Cardiac muscle cell (in vitro differentiated cells and primary cell): ENCODE data around the gene PRR3. TPM values are rescaled to one million over a fixed set of nuclear protein-coding genes. Genes with fewer than 3 reads are reported as not detected.
"Not testable (repeated sequence)": the region's sequence is repeated elsewhere in the genome, so short reads cannot be mapped to it uniquely, and the experiment has no call there.

ENCODE experiments used
- DNase-seq, 2 donors: peaks; one replicate each; pipeline versions ENCODE4 v3.0.0 to v3.0.0-alpha.2; 2010 to 2017; ENCODE audit warnings: low read depth in 1 of 2, low spot score in 1 of 2
- H3K27ac ChIP-seq: fragments of 200-600 bp; sonication (generic); 2 replicates; pipeline ENCODE4 v1.5.1; 2016
- H3K27me3 ChIP-seq: fragments of 200-600 bp; sonication (generic); 2 replicates; pipeline ENCODE4 v1.6.0; 2016; ENCODE audit warnings: control low read depth
- H3K36me3 ChIP-seq: fragments of 200-600 bp; sonication (generic); 2 replicates; pipeline ENCODE4 v1.5.1; 2016; ENCODE audit warnings: control low read depth
- H3K4me1 ChIP-seq: fragments of 200-600 bp; sonication (generic); 2 replicates; pipeline ENCODE4 v1.8.1; 2017; ENCODE audit warnings: low read depth, mild to moderate bottlenecking, mixed run types
- H3K4me3 ChIP-seq: fragments of 200-600 bp; sonication (generic); 2 replicates; pipeline ENCODE4 v1.5.1; 2016; ENCODE audit warnings: mild to moderate bottlenecking
- H3K9me3 ChIP-seq: fragments of 200-600 bp; sonication (generic); 2 replicates; pipeline ENCODE4 v1.5.1; 2017; ENCODE audit warnings: low read depth, mild to moderate bottlenecking, control low read depth
- CTCF ChIP-seq: IDR thresholded peaks from 2 replicates; pipeline ENCODE4 v1.5.1; 2012; ENCODE audit warnings: low read depth, mild to moderate bottlenecking, low read length
- polyA plus RNA-seq: library from polyadenylated mRNA; unstranded; fragments of >200 nt; fragmentation: Nextera tagmentation; extraction: Ambion mirVana; gene quantifications from 2 replicates; pipeline ENCODE4 v1.2.1, GENCODE V29; 2016
- total RNA-seq: library from RNA; depleted of rRNA; stranded (reverse); fragments of >200 nt; gene quantifications from 2 replicates; pipeline ENCODE4 v1.2.3, GENCODE V29; 2016

The PRR3 gene
- total and polyA plus RNA-seq, 2 experiments from 2014 or later, result 11.8 to 14.7 TPM

GRCh38 chr6:30511169-30511546 is 45.9 kb upstream of the PRR3 start:
- Histone ChIP-seq H3K36me3 (no peaks in the 10 kb centered on the region), H3K27ac (no peak overlapping the region)
- no peak for DNase-seq

GRCh38 chr6:30513451-30513850 is 43.6 kb upstream of the PRR3 start:
- Histone ChIP-seq H3K36me3 (no peaks in the 10 kb centered on the region), H3K4me1 (no peaks in the 10 kb centered on the region), H3K9me3 (no peaks in the 10 kb centered on the region), H3K4me3 (no peak overlapping the region), H3K27ac (no peak overlapping the region), H3K27me3 (no peaks in the 10 kb centered on the region)
- DNase-seq, result no peak
- TF ChIP-seq CTCF, result no peak

More at GRCh38 chr6:30511169-30511546, 45.9 kb upstream of the PRR3 start:
- no peak overlapping the region for H3K4me3 ChIP-seq
- no peak for TF ChIP-seq CTCF
- no peaks in the 10 kb centered on the region for H3K27me3 ChIP-seq
- H3K9me3 ChIP-seq, result no peaks in the 10 kb centered on the region
- H3K4me1 ChIP-seq, result no peaks in the 10 kb centered on the region

DNA sequence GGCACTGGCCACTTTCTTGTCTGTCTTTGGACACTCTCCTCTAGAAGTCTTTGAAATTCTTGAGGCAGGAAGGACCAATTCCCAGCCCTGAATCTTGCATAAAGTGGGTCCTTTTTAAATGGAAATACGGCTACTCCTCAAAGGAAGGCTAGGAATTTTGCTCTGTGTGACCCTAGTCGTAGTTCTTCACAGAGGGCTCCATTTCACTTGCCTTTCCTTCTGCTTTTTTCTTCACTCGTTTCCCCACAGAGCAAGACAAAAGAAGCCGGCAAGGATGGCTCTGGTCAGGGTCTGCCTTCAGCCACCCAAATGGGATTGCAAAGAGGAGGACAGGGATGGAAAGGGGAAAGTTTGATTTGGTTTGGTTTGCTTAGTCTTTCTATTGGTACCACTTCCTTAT is 42.0 kb upstream of the PRR3 start:
- no peaks in the 10 kb centered on the region for H3K36me3 ChIP-seq
- DNase-seq, result no peak
- H3K4me3 ChIP-seq, result no peak overlapping the region
- H3K9me3 ChIP-seq, result no peaks in the 10 kb centered on the region
- no peaks in the 10 kb centered on the region for H3K27me3 ChIP-seq
- H3K27ac ChIP-seq, result no peak overlapping the region
- TF ChIP-seq CTCF, result no peak
- H3K4me1 ChIP-seq, result no peaks in the 10 kb centered on the region

GRCh38 chr6:30515944-30516753 is 40.9 kb upstream of the PRR3 start:
- Histone ChIP-seq H3K36me3 (no peaks in the 10 kb centered on the region), H3K4me3 (peak overlapping the region; percentile 38), H3K9me3 (no peaks in the 10 kb centered on the region), H3K27me3 (no peaks in the 10 kb centered on the region), H3K4me1 (no peaks in the 10 kb centered on the region), H3K27ac (no peak overlapping the region)
- DNase-seq, result peak; percentile 73 to 99
- no peak for TF ChIP-seq CTCF

DNA sequence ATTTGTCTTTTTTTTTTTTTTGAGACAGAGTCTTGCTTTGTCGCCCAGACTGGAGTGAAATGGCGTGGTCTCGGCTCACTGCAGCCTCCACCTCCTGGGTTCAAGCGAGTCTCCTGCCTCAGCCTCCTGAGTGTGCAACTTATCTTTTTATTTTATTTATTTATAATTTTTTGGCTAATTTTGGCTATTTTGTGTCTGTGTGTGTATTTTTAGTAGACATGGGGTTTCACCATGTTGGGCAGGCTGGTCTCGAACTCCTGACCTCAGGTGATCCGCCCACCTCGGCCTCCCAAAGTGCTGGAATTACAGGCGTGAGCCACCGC is 40.4 kb upstream of the PRR3 start:
- peak overlapping the region; percentile 38 for H3K4me3 ChIP-seq
- H3K36me3 ChIP-seq, H3K9me3 ChIP-seq, H3K27me3 ChIP-seq, DNase-seq, H3K4me1 ChIP-seq, H3K27ac ChIP-seq: not testable (repeated sequence)

GRCh38 chr6:30517767-30518504 is 39.2 kb upstream of the PRR3 start:
- not testable (repeated sequence) for H3K4me1 ChIP-seq, DNase-seq, H3K36me3 ChIP-seq, H3K27me3 ChIP-seq, H3K27ac ChIP-seq, H3K4me3 ChIP-seq, H3K9me3 ChIP-seq

- not testable (repeated sequence) for H3K36me3 ChIP-seq, DNase-seq, H3K27me3 ChIP-seq, H3K4me1 ChIP-seq, H3K27ac ChIP-seq, H3K4me3 ChIP-seq, H3K9me3 ChIP-seq
These were observed 38.5 kb upstream of the PRR3 start for GRCh38 chr6:30518505-30519145.
